Gastroesophageal sphincter (tissue), 3 donors: Measurements from ENCODE around the gene KRTAP19-7.

Source experiments
- CTCF ChIP-seq, 4 experiments: fragments of 200-600 bp in 2 of 4; fragments of 450-650 bp in 2 of 4; sonication (generic) in 1 of 4; IDR thresholded peaks; one replicate each; pipeline ENCODE4 v1.5.1; 2017 to 2019; ENCODE audit warnings: antibody characterized with exemption in 4 of 4, mild to moderate bottlenecking in 2 of 4, moderate library complexity in 2 of 4
- POLR2A ChIP-seq, 2 donors: fragments of 450-650 bp; IDR thresholded peaks; one replicate each; pipeline ENCODE4 v1.6.1; 2017; ENCODE audit warnings: antibody characterized with exemption in 2 of 2, mild to moderate bottlenecking in 2 of 2, moderate library complexity in 1 of 2
- POLR2AphosphoS5 ChIP-seq: sonication (generic); formaldehyde crosslinking; IDR thresholded peaks from one replicate; pipeline ENCODE4 v1.6.1; 2017; ENCODE audit warnings: antibody characterized with exemption

- no peak for TF ChIP-seq CTCF (IDR thresholded peaks at IDR 0.05)
- TF ChIP-seq POLR2A (IDR thresholded peaks at IDR 0.05), result no peak
- TF ChIP-seq POLR2AphosphoS5, result no peak
Measured at GRCh38 chr21:30598802-30599201, 37.7 kb upstream of the KRTAP19-7 start, which contains the start of gene KRTAP6-2.
